NCI-H1436 treated with DMSO at 0.1 percent for 48 hours (cell line): ENCODE data around the gene FXYD7.
"Not testable (repeated sequence)": the region's sequence is repeated elsewhere in the genome, so short reads cannot be mapped to it uniquely, and the experiment has no call there.

ENCODE experiments used
- DNase-seq: peaks from one replicate; lab custom pipeline; 2025; lab: John Stamatoyannopoulos, UW

The FXYD7 gene

DNA sequence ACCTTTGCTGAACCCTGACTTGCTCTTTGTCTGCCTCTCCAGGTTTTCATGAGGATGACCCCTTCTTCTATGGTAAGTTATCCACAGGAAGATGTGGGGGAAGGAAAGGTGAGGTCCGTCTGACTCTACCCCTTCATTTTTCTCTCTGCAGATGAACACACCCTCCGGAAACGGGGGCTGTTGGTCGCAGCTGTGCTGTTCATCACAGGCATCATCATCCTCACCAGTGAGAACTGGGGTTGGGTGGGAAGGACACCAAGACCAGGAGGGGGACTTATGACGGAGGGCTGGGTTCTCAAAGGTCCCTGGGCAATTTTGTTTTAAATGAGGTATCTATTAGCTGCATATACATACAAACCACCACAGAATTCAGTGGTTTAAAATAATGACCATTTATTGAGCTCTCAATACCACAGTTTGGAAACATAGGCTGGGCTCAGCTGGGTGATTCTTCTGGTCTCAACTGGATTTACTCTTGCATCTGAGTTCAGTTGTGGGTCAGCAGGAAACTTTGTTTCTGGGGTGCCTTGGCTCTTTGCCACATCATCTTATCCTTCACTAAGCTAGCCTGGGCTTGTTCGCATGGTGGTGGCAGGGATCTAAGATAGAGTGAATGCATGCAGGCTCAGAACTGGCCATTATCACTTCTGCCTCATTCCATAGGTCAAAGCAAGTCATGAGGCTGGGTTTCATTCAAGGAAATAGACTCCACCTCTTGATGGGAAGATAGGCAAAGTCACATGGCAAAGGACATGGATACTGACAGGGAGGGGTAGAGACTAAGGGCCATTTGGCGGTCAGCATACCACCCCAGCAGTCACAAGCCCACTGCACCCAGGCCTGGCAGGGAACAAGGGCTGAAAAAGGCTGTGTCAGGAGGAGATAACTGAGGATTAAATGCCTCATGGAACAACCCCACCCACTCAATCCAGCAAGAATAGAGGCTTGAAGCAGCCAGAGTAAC lies 23.3 kb downstream of the FXYD7 start:
- DNase-seq, result no peak

DNA sequence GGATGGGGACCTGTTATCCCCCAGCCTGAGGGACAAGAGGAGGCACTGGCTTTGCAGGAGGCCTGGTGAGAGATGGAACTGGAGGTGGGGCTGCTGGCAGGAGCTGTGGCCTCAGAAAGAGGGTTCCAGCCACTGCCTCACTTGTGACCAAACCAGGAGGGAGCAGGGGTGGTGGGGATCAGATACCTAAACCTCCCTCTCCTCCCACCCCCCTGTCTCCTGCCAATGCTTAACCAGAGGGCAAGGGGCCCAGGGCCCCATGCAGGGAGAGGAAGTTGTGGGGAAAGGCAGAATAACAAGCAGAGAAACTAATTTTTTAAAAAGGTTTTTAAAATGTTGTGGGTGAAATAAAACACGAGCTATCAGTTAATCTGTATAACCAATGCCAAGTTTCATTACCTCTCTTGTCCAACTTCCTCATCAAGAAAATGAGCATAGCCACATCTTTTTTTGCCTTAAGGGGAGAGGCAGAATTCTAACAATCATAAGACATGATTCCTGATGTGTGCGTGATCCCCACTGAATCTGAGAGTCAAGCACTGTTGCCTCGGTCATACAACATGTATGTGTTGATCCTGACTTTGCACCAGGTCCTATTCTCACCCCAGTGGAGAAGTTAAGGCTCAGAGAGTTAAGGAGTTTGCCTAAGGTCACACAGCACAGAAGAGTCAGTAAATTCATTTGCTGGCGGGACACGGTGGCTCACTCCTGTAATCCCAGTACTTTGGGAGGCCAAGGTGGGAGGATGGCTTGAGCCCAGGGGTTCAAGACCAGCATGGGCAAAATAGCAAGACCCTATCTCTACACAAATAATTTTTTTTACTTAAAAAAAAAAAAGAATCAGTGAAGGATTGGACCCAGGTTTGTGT lies 24.4 kb downstream of the FXYD7 start:
- DNase-seq, result no peak

DNA sequence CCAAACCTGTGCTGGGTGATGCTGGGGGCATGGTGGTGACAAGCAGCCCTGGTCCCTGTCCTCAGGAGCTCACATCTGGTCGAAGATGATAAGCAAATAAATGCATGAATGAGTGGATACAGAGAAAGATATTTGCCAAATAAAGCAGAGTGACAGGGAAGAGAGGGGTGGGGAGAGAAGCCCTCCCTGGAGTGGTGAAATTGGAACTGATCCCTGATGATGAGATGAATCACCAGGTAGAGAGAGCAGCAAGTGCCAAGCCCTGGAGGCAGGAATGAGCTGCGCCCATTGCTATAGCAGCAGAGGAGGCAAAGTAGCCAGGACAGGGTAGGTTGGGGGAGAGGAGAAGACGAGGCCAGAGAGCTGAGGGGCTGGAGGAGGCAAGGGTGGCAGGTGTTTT lies 25.1 kb downstream of the FXYD7 start:
- DNase-seq, result no peak

DNA sequence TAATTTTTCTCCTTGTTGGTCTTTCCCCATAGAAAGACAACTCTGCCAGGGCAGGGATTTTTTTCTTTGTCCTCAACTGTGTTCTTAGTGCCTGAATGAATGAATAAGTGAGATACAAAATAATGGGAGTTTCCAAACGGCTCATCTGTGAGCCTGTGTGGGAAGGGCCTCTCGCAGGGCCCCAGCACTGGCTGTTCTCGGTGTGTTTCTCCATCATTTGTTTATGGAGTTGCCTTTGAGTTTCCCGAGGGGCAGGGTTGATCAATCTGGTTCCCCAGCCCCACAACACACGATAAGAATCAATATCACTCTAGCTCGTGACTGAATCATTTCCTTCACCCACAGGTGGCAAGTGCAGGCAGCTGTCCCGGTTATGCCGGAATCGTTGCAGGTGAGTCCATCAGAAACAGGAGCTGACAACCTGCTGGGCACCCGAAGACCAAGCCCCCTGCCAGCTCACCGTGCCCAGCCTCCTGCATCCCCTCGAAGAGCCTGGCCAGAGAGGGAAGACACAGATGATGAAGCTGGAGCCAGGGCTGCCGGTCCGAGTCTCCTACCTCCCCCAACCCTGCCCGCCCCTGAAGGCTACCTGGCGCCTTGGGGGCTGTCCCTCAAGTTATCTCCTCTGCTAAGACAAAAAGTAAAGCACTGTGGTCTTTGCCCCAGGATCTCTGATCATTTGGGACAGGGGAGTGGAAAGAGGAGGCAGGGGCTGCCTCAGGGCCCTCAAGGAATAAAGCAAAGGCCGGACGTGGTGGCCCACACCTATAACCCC lies 26.4 kb downstream of the FXYD7 start:
- DNase-seq, result no peak

DNA sequence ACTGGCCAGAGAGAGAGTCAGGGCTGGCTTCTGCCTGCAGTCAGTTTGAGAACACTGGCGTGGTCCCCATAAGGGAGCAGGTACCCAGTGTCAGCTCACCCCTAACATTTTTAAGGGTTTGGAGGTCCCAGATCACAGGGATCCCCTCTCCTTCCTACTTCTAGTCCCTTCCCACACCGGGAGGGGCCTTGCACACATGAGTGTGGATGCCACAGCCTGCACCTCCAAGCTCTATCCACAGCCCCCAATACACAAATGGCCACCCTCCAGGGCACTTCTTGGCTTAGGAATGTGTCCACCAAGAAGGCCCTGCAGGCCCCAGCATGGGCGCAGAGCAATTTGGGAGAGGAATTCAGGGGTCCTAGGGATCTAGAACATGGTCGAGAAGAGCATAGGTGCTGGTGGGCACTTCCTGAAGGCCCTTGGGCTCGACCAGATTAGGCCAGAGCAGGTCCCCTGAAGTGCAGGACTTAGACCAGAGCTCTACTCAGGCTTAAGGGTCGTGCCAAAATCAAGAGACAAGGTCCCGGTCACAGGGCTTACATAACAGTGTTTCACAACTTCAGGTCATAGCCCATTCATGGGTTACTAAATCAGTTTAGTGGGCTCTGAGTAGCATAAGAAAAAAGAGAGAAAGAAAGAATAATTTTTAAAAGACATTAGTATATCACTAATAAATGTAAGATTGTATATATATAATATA lies 27.5 kb downstream of the FXYD7 start:
- no peak for DNase-seq

DNA sequence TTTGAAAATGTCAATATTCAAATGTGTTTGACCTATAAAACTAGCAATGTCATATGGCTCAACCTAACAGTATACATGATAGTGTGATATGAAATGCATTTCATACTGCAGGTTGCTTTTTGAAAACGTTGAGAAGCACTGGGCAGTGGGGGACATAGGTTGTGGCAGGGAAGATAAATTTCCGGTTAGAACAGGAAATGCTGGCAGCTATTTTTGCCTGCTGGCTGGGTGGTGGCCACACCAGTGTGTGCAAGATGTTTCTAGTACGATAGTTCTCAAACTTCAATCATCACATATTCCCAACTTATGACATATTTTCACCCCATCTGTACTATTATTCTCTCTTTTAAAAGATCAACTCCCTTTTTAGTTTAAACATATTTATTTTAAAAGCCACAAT lies 28.7 kb downstream of the FXYD7 start:
- DNase-seq, result no peak

DNA sequence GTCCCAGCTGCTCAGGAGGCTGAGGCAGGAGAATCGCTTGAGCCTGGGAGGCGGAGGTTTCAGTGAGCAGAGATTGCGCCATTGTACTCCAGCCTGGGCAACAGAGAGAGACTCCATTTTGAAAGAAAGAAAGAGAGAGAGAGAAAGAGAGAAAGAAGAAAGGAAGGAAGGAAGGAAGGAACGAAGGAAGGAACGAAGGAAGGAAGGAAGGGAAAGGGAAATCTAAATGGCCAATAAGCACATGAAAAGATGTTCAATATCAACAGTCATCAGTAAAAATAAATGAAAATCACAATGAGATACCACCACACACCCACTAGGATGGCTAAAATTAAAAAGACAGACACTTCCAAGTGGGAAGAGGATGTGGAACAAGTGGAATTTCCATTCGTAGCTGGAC lies 31.2 kb downstream of the FXYD7 start:
- DNase-seq, result no peak

DNA sequence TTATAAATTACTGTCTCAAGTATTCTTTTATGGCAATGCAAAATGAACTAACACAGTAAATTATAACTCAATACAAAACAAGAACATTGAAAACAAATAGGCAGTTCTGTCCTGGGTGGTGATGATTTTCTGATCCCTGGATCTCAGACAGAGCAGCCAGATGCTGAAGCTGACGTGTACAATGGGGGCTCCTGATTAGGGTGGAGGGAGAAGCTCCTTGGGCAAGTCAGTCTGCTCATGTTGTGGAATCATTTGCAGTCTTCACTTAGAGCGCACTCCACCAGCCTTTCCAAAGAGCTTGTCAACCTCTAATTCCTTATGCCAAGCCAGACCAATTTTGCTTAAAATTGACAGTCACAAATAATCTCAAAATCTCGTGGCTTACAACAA lies 33.1 kb downstream of the FXYD7 start:
- DNase-seq, result no peak

DNA sequence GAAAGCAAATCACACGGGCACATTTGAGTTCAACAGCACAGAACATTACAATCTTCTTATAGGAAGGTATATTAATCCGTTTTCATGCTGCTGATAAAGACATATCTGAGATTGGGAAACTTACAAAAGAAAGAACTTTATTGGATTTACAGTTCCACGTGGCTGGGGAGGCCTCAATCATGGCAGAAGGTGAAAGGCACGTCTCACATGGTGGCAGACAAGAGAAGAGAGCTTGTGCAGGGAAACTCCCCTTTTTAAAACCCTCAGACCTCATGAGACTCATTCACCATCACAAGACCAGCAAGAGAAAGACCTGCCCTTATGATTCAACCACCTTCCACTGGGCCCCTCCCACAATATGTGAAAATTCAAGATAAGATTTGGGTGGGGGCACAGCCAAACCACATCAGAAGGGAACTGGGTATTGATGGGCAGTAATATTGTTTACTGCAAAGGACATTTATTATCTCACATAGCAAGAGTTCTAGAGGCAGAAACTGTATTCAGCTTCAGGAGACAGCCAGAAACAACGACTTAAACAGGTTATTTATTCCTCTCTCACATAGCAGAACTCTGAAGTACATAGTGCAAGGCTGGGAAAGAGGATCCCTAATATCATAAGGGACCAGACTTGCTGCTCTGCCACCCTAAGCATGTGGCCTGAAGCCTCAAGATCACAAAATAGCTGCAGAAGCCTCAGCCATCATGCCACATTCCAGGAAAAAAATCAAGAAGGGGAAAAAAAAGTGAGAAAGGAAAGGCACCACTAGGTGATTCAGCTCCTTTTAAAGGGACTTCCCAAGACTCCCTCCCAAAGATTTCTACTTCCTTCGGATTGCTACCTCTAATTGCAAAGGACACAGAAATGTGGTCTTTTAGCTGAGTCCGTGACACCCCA lies 34.6 kb downstream of the FXYD7 start:
- DNase-seq, result no peak

DNA sequence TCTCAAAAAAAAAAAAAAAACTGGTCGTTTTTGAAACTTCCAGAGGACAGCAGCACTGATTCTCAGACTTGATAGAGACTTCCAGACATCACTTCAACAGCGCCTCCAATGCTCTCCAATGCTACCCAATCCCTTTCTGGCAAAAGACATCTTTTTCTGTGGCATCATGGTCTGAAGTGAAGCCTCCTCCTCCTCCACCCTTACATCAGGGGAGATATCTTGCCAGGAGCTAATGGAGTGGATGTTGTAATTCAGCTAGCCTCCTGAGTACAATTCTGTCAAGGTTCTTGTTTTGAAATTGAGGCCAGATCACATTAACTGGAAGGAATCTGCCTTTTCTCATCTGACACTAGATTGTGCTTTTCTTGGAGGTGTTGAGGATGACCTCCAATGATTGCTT lies 35.6 kb downstream of the FXYD7 start:
- DNase-seq, result no peak

DNA sequence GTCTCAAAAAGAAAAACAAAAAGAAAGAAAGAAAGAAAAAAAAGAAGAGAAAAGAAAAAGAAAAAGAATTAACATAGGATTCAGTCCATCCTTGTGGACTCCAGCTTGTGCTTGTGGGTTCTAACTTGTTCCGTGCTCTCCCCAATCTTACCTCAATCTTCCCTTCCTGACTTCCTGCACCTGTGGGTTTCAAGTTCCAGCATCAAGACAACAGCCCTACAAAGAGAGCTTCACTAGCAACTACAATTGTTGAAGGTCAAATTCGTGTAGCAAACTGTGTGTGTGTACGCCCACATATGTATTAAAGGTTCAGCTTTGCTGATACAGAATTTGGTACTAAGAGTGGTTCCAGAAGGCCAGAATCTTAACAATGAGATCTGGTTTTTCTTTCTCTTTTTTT lies 36.8 kb downstream of the FXYD7 start:
- no peak for DNase-seq

DNA sequence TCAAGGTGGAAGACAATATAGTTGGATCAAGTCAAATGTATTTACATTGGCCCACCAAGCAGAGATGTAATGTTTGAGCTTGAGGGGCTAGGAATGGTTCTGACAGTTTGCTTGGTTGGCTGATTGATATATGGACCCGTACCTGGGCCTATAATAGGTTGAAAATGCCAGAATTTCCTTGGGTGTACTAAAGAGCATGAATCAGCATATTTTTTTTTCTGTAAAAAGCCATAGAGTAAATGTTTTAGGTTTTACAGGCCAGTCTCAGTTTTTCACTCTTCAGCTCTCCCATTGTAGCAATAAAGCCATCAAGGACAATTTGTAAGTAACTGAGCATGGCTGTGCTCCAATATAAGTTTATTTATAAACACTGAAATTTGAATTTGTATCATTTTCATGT lies 38.3 kb downstream of the FXYD7 start:
- no peak for DNase-seq

DNA sequence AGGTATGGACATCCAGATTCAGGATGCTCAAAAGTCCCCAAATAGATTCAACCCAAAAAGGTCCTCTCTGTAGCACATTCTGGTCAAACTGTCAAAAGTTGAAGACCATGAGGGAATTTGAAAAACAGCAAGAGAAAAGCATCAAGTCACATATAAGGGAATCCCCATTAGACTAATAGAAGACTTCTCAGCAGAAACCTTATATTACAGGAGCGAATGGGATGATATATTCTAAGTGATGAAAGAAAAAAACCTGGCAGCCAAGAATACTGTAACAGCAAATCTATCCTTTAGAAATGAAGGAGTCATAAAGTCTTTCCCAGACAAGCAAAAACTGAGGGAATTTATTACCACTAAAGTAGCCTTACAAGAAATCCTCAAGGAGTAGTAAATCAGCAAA lies 41.2 kb downstream of the FXYD7 start:
- DNase-seq, result no peak

DNA sequence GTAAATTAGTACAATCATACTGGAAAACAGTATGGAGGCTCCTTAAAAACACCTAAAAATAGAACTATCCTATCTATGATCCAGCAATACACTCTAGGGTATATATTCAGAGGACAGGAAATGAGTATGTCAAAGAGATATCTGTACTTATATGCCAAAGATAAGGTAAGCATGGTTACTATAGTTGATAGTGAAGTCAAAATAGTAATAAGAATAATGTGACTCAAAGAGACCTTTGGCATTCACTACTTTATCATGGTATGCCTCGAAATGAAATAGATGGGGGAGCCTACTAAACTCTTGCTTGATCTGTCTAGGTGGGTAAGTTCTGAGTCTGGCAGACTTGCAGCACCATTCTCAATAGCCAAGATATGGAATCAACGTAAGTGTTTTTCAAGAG lies 41.8 kb downstream of the FXYD7 start:
- no peak for DNase-seq

DNA sequence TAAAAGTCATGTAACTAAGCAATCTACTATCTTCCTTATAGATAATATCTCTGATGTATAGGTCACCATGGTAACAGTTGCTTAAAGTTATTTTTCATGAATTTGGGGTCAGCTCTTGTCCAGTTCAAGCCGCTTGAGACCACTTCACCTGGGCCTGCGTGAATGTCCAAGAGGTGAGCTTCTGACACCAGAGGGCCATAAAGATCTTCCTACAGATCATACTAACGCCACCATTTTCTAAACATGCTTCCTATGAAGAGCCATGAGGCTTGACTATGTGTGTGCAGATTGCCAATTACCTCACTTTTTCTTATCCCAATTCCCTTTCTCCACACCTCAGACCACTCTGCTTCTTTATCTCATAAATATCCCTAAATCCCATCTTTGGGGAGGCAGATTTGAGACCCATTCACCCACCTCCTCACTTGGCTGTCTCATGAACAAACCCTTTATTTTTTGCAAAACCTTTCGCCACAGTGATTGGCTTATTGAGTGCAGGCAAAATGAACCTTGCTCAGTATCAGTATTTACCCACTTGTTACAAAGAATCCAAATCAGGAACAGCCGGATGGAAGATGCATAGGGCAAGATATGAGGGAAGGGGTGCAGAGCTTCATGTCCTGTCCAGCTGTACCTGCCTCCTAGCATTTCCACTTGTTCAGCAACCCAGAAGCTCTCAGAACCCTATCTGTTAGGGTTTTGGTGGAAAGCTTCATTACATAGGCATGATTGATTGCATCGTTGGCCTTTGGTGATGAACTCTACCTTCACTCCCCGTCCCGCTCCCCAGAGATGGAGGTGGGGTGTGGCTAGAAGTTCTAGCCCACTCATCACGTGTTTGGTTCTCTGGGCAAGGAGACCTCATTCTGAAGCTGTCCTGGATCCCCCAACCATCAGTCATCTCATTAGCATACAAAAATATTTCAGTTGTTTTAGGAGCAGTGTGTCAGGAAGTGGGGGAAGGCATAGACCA lies 51.2 kb downstream of the FXYD7 start:
- no peak for DNase-seq

DNA sequence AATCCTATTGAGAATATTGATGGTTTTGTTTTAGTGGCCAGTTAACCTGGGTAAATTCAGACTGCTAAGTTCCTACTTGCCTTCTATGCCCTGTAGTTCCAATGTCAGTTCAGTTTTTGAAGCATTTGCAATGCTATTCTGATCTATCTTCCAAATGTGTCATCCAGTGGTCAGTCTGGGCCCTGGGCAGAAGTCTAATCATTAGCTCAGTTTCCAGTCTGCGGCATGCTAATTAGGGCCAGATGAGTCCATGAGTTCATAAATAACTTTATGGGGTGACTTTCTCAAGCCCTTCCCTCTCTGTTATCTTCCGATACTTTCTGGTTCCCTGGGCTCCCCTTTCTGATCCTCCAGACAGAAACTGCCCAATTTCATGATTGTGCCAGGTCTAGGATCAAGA lies 52.8 kb downstream of the FXYD7 start:
- DNase-seq, result no peak

DNA sequence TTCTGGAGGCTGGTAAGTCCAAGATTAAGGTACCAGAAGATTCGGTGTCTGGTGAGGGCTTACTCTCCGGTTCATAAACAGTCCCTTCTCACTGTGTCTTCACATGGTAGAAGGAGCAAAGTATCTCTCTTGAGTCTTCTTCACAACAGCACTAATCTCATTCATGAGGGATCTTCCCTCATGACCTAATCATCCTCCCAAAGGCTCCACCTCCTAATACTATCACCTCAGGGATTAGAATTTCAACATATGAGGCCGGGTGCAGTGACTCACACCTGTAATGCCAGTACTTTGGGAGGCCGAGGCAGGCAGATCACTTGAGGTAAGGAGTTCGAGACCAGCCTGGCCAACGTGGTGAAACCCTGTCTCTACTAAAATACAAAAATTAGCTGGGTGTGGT lies 53.8 kb downstream of the FXYD7 start:
- DNase-seq, result not testable (repeated sequence)

DNA sequence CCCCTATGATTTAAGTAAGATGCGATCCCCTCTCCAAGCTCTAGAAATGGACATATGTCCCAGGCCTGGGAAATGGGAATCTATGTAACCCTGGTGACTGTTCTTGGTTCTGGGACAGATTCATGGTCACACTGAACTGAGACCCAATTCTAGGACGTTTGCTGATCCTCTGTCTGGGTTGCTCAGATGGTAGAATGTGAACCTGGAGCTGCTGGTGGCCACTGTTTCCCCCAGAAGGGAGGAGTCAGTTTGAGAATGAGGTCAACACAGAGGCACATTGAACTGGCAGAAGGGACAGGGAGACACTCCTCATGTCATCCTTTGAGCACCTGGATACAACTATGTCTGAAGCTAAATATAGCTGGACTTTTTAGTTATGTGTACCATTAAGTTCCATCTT lies 56.4 kb downstream of the FXYD7 start:
- DNase-seq, result no peak
